ENCODE data around the gene FAM217A.

- TF ChIP-seq CTCF (optimal IDR thresholded peaks at IDR 0.05 in 1 of 3, IDR thresholded peaks at IDR 0.05 in 1 of 3, conservative IDR thresholded peaks at IDR 0.05 in 1 of 3; ENCODE audit: extremely low read depth in 1 of 3, insufficient read depth in 2 of 3, low read length in 3 of 3) = no peak
- TF ChIP-seq EZH2 (IDR thresholded peaks at IDR 0.05; ENCODE audit: low read length) = no peak
These were observed at the start of gene FAM217A for GRCh38 chr6:4078691-4079471.

Measured in keratinocyte (primary cell).